Measurements from ENCODE around the gene GLI3. TPM values are rescaled to one million over a fixed set of nuclear protein-coding genes. Genes with fewer than 3 reads are reported as not detected.

The GLI3 gene
- total RNA-seq, 4 donors from 2014 or later: 16.5 to 105 (median 22.6) TPM

- no peak overlapping the region for H3K27ac ChIP-seq
- H3K36me3 ChIP-seq: no peaks in the 10 kb centered on the region
- DNase-seq: no peak
- no peak overlapping the region for H3K4me3 ChIP-seq
- no peaks in the 10 kb centered on the region for H3K4me1 ChIP-seq
- no peaks in the 10 kb centered on the region for H3K9me3 ChIP-seq
- intact Hi-C loops (cut with DNase I; ENCODE audit: low total_unique reads): loop anchor here (10.0 kb wide), 1 partner anchor 886 kb away; no protein-coding TSS in a partner anchor
- no peak for TF ChIP-seq POLR2A (IDR thresholded peaks at IDR 0.05)
- TF ChIP-seq, protein P1, sequence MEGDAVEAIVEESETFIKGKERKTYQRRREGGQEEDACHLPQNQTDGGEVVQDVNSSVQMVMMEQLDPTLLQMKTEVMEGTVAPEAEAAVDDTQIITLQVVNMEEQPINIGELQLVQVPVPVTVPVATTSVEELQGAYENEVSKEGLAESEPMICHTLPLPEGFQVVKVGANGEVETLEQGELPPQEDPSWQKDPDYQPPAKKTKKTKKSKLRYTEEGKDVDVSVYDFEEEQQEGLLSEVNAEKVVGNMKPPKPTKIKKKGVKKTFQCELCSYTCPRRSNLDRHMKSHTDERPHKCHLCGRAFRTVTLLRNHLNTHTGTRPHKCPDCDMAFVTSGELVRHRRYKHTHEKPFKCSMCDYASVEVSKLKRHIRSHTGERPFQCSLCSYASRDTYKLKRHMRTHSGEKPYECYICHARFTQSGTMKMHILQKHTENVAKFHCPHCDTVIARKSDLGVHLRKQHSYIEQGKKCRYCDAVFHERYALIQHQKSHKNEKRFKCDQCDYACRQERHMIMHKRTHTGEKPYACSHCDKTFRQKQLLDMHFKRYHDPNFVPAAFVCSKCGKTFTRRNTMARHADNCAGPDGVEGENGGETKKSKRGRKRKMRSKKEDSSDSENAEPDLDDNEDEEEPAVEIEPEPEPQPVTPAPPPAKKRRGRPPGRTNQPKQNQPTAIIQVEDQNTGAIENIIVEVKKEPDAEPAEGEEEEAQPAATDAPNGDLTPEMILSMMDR (IDR thresholded peaks at IDR 0.05): no peak
- no peaks in the 10 kb centered on the region for H3K27me3 ChIP-seq
Measured at GRCh38 chr7:41948503-41948902, 288.5 kb downstream of the GLI3 start.

GRCh38 chr7:41943094-41943577 is 293.9 kb downstream of the GLI3 start:
- Histone ChIP-seq H3K4me3 (peak overlapping the region; percentile 24 to 45), H3K27ac (peak overlapping the region; percentile 67 to 71), H3K27me3 (no peaks in the 10 kb centered on the region), H3K4me1 (no peaks in the 10 kb centered on the region), H3K36me3 (no peaks in the 10 kb centered on the region), H3K9me3 (no peaks in the 10 kb centered on the region)
- peak; percentile 85 to 91 for DNase-seq
- no peak for TF ChIP-seq POLR2A (IDR thresholded peaks at IDR 0.05)
- TF ChIP-seq, protein P1 (IDR thresholded peaks at IDR 0.05): peak; percentile 91 to 98 (median 96)
- intact Hi-C loops (cut with DNase I; ENCODE audit: low total_unique reads): loop anchor here (10.0 kb wide), 1 partner anchor 892 kb away; no protein-coding TSS in a partner anchor

DNA sequence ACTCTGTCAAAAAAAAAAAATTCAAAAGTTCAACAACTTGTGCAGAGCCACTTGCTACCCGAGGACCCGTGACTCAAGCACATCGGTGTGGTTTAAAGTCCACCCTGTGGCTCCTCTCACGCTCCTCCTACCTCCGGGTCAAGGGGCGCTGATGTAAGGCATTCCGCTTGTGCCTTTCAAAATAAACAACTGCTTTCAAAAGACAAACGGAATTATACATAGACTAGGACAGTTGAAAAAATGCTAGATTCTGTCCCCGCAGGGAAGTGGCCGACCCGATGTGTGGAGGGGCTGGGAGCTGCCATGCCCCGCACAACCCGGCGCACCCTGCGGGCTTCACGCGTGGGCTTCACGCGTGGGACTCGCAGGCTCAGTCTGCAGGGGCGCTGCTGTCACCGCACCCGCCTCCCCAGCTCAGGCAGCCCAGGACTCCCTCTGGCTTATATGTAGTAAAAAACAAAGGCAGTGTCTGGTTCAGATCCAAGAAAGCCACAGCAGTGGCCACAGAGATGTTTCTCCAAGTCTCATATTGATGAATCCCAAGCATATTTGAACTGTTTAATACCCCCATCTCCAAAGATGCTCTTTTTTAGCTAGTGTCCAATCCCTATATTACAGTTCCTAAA is 294.4 kb downstream of the GLI3 start:
- Histone ChIP-seq H3K27me3 (no peaks in the 10 kb centered on the region), H3K36me3 (no peaks in the 10 kb centered on the region), H3K9me3 (no peaks in the 10 kb centered on the region), H3K4me3 (peak overlapping the region; percentile 24 to 45), H3K27ac (peak overlapping the region; percentile 67 to 71), H3K4me1 (no peaks in the 10 kb centered on the region)
- TF ChIP-seq, protein P1 (IDR thresholded peaks at IDR 0.05): no peak
- no peak for TF ChIP-seq POLR2A (IDR thresholded peaks at IDR 0.05)
- peak; percentile 42 to 54 for DNase-seq
- intact Hi-C loops (cut with DNase I; ENCODE audit: low total_unique reads): loop anchor here (10.0 kb wide), 1 partner anchor 892 kb away; no protein-coding TSS in a partner anchor

DNA sequence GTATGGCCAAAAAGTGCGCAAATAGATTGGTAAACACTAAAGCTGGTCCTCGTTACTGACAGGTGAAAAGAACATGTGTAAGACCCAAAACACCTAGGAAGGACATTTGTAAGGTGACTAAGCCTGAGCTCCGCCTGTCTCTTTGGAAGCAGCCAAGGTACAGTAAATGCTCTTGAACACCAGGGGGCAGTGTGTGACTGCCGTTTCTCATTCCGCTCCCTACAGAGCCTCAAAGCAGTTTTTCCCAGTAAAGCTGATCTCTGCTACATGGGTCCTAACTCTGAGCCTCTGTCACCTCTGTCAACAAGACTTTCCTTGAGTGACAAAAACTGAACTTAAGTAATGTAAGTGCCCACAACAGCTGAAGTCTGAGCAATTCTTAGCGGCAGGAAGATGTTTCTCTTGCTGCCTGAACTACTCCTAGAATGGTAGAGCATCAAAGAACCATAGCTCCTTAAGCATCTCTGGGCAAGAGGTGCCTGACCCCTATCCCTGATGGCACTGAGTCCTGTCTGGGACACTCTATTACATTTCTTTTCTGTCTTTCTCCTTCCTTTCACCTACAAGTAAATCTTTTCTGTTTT is 296.2 kb downstream of the GLI3 start:
- Histone ChIP-seq H3K27ac (no peak overlapping the region), H3K36me3 (no peaks in the 10 kb centered on the region), H3K4me3 (no peak overlapping the region), H3K9me3 (no peaks in the 10 kb centered on the region), H3K4me1 (no peaks in the 10 kb centered on the region), H3K27me3 (no peaks in the 10 kb centered on the region)
- intact Hi-C loops (cut with DNase I; ENCODE audit: low total_unique reads): loop anchor here (10.0 kb wide), 1 partner anchor 894 kb away; no protein-coding TSS in a partner anchor
- peak; percentile 72 to 77 for DNase-seq
- TF ChIP-seq POLR2A (IDR thresholded peaks at IDR 0.05): no peak
- TF ChIP-seq, protein P1 (IDR thresholded peaks at IDR 0.05): peak; percentile 86 to 91 (median 90)

DNA sequence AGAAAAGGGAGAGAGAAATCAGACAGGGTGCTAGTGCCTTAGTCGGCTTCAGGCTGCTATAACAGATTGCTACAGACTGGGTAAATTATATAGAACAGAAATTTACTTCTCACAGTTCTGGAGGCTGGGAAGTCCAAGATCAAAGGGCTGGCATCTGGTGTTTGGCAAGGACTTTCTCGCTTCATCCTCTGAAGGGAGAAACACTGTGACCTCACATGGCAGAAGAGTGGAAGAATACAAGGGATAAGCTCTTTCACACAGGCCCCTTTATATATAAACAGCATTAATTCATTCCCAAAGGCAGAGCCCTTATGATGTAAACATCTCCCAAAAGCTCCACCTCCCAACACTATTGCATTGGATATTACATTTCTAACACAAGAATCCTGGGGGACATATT is 298.6 kb downstream of the GLI3 start:
- TF ChIP-seq, protein P1 (IDR thresholded peaks at IDR 0.05): no peak
- TF ChIP-seq POLR2A (IDR thresholded peaks at IDR 0.05): no peak
- Histone ChIP-seq H3K4me1 (no peaks in the 10 kb centered on the region), H3K27ac (no peak overlapping the region), H3K27me3 (no peaks in the 10 kb centered on the region), H3K36me3 (no peaks in the 10 kb centered on the region), H3K9me3 (no peaks in the 10 kb centered on the region), H3K4me3 (no peak overlapping the region)
- DNase-seq: no peak
- intact Hi-C loops (cut with DNase I; ENCODE audit: low total_unique reads): no loop called here
